SK-N-SH (cell line): Measurements from ENCODE around the gene PCK1.

Source experiments
- CTCF ChIP-seq: fragments of 200-600 bp; sonication (generic); IDR thresholded peaks from 2 replicates; pipeline ENCODE4 v1.6.1; 2017; ENCODE audit warnings: antibody characterized with exemption, mild to moderate bottlenecking, moderate library complexity
- ELF1 ChIP-seq: IDR thresholded peaks from 2 replicates; pipeline ENCODE4 v1.4.0; 2012
- FOSL2 ChIP-seq: IDR thresholded peaks from 2 replicates; pipeline ENCODE4 v1.4.0; 2012; ENCODE audit warnings: low read depth, mild to moderate bottlenecking, moderate library complexity, borderline replicate concordance
- GATA2 ChIP-seq: sonication (generic); formaldehyde crosslinking; IDR thresholded peaks from 2 replicates; pipeline ENCODE4 v1.5.0; 2020; ENCODE audit warnings: mild to moderate bottlenecking, missing genetic modification reagents
- JUND ChIP-seq: IDR thresholded peaks from 2 replicates; pipeline ENCODE4 v1.4.0; 2012
- NFIC ChIP-seq: IDR thresholded peaks from 2 replicates; pipeline ENCODE4 v1.4.0; 2012; ENCODE audit warnings: borderline replicate concordance
- POLR2AphosphoS5 ChIP-seq: IDR thresholded peaks from 2 replicates; pipeline ENCODE4 v1.6.1; 2012; ENCODE audit warnings: low read depth, low read length
- RAD21 ChIP-seq: IDR thresholded peaks from 2 replicates; pipeline ENCODE4 v1.6.1; 2012; ENCODE audit warnings: mild to moderate bottlenecking, low read length
- REST ChIP-seq: IDR thresholded peaks from 2 replicates; pipeline ENCODE4 v1.6.1; 2012; ENCODE audit warnings: mild to moderate bottlenecking, low read depth, low read length, moderate library complexity
- RFX5 ChIP-seq: IDR thresholded peaks from 2 replicates; pipeline ENCODE4 v1.6.1; 2012; ENCODE audit warnings: mild to moderate bottlenecking, improper control_type of control experiment, low read length
- RXRA ChIP-seq: IDR thresholded peaks from 2 replicates; pipeline ENCODE4 v1.4.0; 2012; ENCODE audit warnings: low read depth, mild to moderate bottlenecking, borderline replicate concordance
- SIN3A ChIP-seq: IDR thresholded peaks from 2 replicates; pipeline ENCODE4 v1.6.1; 2012; ENCODE audit warnings: low read depth, mild to moderate bottlenecking, low read length, moderate library complexity, borderline replicate concordance
- USF1 ChIP-seq: IDR thresholded peaks from 2 replicates; pipeline ENCODE4 v1.4.0; 2012; ENCODE audit warnings: low read depth, borderline replicate concordance

GRCh38 chr20:57578476-57579165, 17.7 kb downstream of the PCK1 start:
- TF ChIP-seq CTCF (no peak), RAD21 (no peak), ELF1 (no peak), GATA2 (CRISPR knock-in tag) (no peak), NFIC (no peak), REST (no peak), SIN3A (no peak), POLR2AphosphoS5 (no peak), USF1 (no peak), RFX5 (no peak), RXRA (no peak), FOSL2 (no peak), JUND (no peak)
